Neutrophil (primary cell): ENCODE measurements around the gene HTR1D.

Experiments
- H3K27ac ChIP-seq: fragments of 200-600 bp; sonication (generic); 2 replicates; pipeline ENCODE4 v1.5.1; 2016; ENCODE audit warnings: mild to moderate bottlenecking, moderate library complexity
- H3K27me3 ChIP-seq: fragments of 200-600 bp; sonication (generic); 2 replicates; pipeline ENCODE4 v1.6.0; 2016; ENCODE audit warnings: mild to moderate bottlenecking
- H3K36me3 ChIP-seq: fragments of 200-600 bp; sonication (generic); 2 replicates; pipeline ENCODE4 v1.5.1; 2017
- H3K4me1 ChIP-seq, 2 experiments: fragments of 200-600 bp in 1 of 2; sonication (generic) in 1 of 2; 1 replicate in 1 of 2; 2 replicates in 1 of 2; pipeline versions ENCODE4 v1.5.1 to v1.6.1; 2013 to 2016; ENCODE audit warnings: low read depth in 1 of 2, low read length in 1 of 2, mild to moderate bottlenecking in 1 of 2, moderate library complexity in 1 of 2; ENCODE audit not compliant: control insufficient read depth in 1 of 2, insufficient read depth in 1 of 2
- H3K4me3 ChIP-seq, 2 experiments: fragments of 200-600 bp in 1 of 2; sonication (generic) in 1 of 2; 1 replicate in 1 of 2; 2 replicates in 1 of 2; pipeline ENCODE4 v1.5.1; 2013 to 2016; ENCODE audit warnings: low read depth in 1 of 2, low read length in 1 of 2, mild to moderate bottlenecking in 1 of 2, moderate library complexity in 1 of 2
- H3K9me3 ChIP-seq: fragments of 200-600 bp; sonication (generic); 2 replicates; pipeline ENCODE4 v1.5.1; 2016
- CTCF ChIP-seq: fragments of 200-600 bp; sonication (generic); IDR thresholded peaks from 2 replicates; pipeline ENCODE4 v1.5.1; 2016; ENCODE audit warnings: antibody characterized with exemption

Gene HTR1D

GRCh38 chr1:23169195-23169575, 48.1 kb downstream of the HTR1D start:
- Histone ChIP-seq H3K27me3 (peaks cover 18% of the 10 kb centered on the region), H3K9me3 (no peaks in the 10 kb centered on the region), H3K4me1 (peaks cover 19 to 26% of the 10 kb centered on the region in 2 experiments), H3K36me3 (no peaks in the 10 kb centered on the region), H3K27ac (no peak overlapping the region), H3K4me3 (peak overlapping the region; percentile 54 to 75)
- TF ChIP-seq CTCF = no peak

- Histone ChIP-seq H3K4me3 (peak within 1 kb of the TSS; percentile 54 to 75), H3K4me1 (peaks cover 19 to 26% of the 10 kb centered on the region in 2 experiments)
- TF ChIP-seq CTCF = no peak
These were observed 48.7 kb downstream of the HTR1D start, which contains the start of gene LUZP1 for GRCh38 chr1:23168445-23169194. Gene LUZP1 (minus strand): TSS chr1:23168856.

GRCh38 chr1:23168079-23168444, 49.2 kb downstream of the HTR1D start:
- peaks cover 19 to 26% of the 10 kb centered on the region in 2 experiments for H3K4me1 ChIP-seq

More at GRCh38 chr1:23168445-23169194, 48.7 kb downstream of the HTR1D start, which contains the start of gene LUZP1:
- Histone ChIP-seq H3K27ac (peak within 1 kb of the TSS; percentile 61), H3K9me3 (no peaks in the 10 kb centered on the region), H3K27me3 (peaks cover 18% of the 10 kb centered on the region), H3K36me3 (no peaks in the 10 kb centered on the region)

GRCh38 chr1:23167353-23168078, 49.8 kb downstream of the HTR1D start:
- peaks cover 19 to 26% of the 10 kb centered on the region in 2 experiments for H3K4me1 ChIP-seq
- TF ChIP-seq CTCF = no peak
- no peak overlapping the region for H3K27ac ChIP-seq

More at GRCh38 chr1:23168079-23168444, 49.2 kb downstream of the HTR1D start:
- no peak for TF ChIP-seq CTCF
- Histone ChIP-seq H3K27me3 (peaks cover 18% of the 10 kb centered on the region), H3K4me3 (peak overlapping the region; percentile 54 to 75), H3K9me3 (no peaks in the 10 kb centered on the region), H3K36me3 (no peaks in the 10 kb centered on the region), H3K27ac (peak overlapping the region; percentile 61)

GRCh38 chr1:23166854-23167253, 50.4 kb downstream of the HTR1D start:
- Histone ChIP-seq H3K27me3 (peaks cover 18% of the 10 kb centered on the region), H3K4me3 (peak overlapping the region in 1 of 2 experiments; percentile 75), H3K9me3 (no peaks in the 10 kb centered on the region), H3K27ac (no peak overlapping the region), H3K36me3 (no peaks in the 10 kb centered on the region), H3K4me1 (peaks cover 19 to 26% of the 10 kb centered on the region in 2 experiments)
- TF ChIP-seq CTCF = no peak

More at GRCh38 chr1:23167353-23168078, 49.8 kb downstream of the HTR1D start:
- Histone ChIP-seq H3K36me3 (no peaks in the 10 kb centered on the region), H3K4me3 (peak overlapping the region; percentile 54 to 75), H3K9me3 (no peaks in the 10 kb centered on the region), H3K27me3 (peaks cover 18% of the 10 kb centered on the region)
